MM.1S (cell line): ENCODE data around the gene SH3PXD2B.

Experiments
- DNase-seq: peaks from one replicate; pipeline ENCODE4 v3.0.0-alpha.2; 2015
- H2AFZ ChIP-seq: fragments of 300-600 bp; sonication (generic); 2 replicates; pipeline ENCODE4 v1.6.0; 2016; ENCODE audit warnings: antibody characterized with exemption, low read length
- H3F3A ChIP-seq: fragments of 300-600 bp; sonication (generic); 2 replicates; pipeline ENCODE4 v1.6.1; 2016; ENCODE audit warnings: mild to moderate bottlenecking, antibody characterized with exemption, low read length, moderate library complexity, mixed read lengths; ENCODE audit not compliant: insufficient read depth
- H3K27ac ChIP-seq: fragments of 300-600 bp; sonication (generic); 2 replicates; pipeline ENCODE4 v1.5.1; 2016; ENCODE audit warnings: mild to moderate bottlenecking, low read length
- H3K27me3 ChIP-seq: fragments of 300-600 bp; sonication (generic); replicated peaks from 2 replicates; pipeline ENCODE4 v1.6.0; 2016; ENCODE audit warnings: low read length; ENCODE audit not compliant: insufficient read depth
- H3K36me3 ChIP-seq: fragments of 300-600 bp; sonication (generic); replicated peaks from 2 replicates; pipeline ENCODE4 v1.6.1; 2016; ENCODE audit warnings: mild to moderate bottlenecking, low read length, mixed read lengths; ENCODE audit not compliant: insufficient read depth
- H3K4me1 ChIP-seq: fragments of 300-600 bp; sonication (generic); 2 replicates; pipeline ENCODE4 v1.6.1; 2016; ENCODE audit warnings: low read length, mixed read lengths
- H3K4me2 ChIP-seq: fragments of 300-600 bp; sonication (generic); 2 replicates; pipeline ENCODE4 v1.6.0; 2016; ENCODE audit warnings: low read depth, low read length
- H3K4me3 ChIP-seq: fragments of 300-600 bp; sonication (generic); 2 replicates; pipeline ENCODE4 v1.5.1; 2016; ENCODE audit warnings: low read length, mixed read lengths
- H3K79me2 ChIP-seq: fragments of 300-600 bp; sonication (generic); 2 replicates; pipeline ENCODE4 v1.6.1; 2016; ENCODE audit warnings: mixed run types, low read length, mixed read lengths
- H3K9ac ChIP-seq: fragments of 300-600 bp; sonication (generic); 2 replicates; pipeline ENCODE4 v1.6.1; 2016; ENCODE audit warnings: low read length, mixed read lengths
- H3K9me2 ChIP-seq: fragments of 300-600 bp; sonication (generic); replicated peaks from 2 replicates; pipeline ENCODE4 v1.6.1; 2016; ENCODE audit warnings: mild to moderate bottlenecking, low read length, mixed read lengths; ENCODE audit not compliant: insufficient read depth
- H3K9me3 ChIP-seq: fragments of 300-600 bp; sonication (generic); replicated peaks from 2 replicates; pipeline ENCODE4 v1.6.1; 2016; ENCODE audit warnings: mild to moderate bottlenecking, low read length, mixed read lengths; ENCODE audit not compliant: insufficient read depth
- H4K20me1 ChIP-seq: fragments of 300-600 bp; sonication (generic); 2 replicates; pipeline ENCODE4 v1.6.1; 2016; ENCODE audit warnings: mild to moderate bottlenecking, low read length, moderate library complexity, mixed read lengths; ENCODE audit not compliant: insufficient read depth
- CTCF ChIP-seq: fragments of 300-600 bp; sonication (generic); IDR thresholded peaks from 2 replicates; pipeline ENCODE4 v1.5.1; 2016; ENCODE audit warnings: antibody characterized with exemption, low read length, mixed read lengths
- EZH2 ChIP-seq: fragments of 300-600 bp; sonication (generic); optimal IDR thresholded peaks from 2 replicates; pipeline ENCODE3; 2017; ENCODE audit warnings: low read depth, mild to moderate bottlenecking, antibody characterized with exemption, low read length, mixed read lengths
- EZH2phosphoT487 ChIP-seq: fragments of 300-600 bp; sonication (generic); IDR thresholded peaks from 2 replicates; pipeline ENCODE4 v1.6.1; 2018; ENCODE audit warnings: antibody characterized with exemption, low read length

SH3PXD2B gene

GRCh38 chr5:172285226-172286143 lies 168.8 kb downstream of the SH3PXD2B start:
- no peak overlapping the region for H2AFZ ChIP-seq
- H3K27me3 ChIP-seq, result peaks cover 10% of the 10 kb centered on the region; the same call in 1 of the 2 replicates
- no peaks in the 10 kb centered on the region for H4K20me1 ChIP-seq
- H3K9ac ChIP-seq, result no peak overlapping the region
- H3K9me3 ChIP-seq, result no peaks in the 10 kb centered on the region
- H3K9me2 ChIP-seq, result no peaks in the 10 kb centered on the region
- H3K4me2 ChIP-seq, result no peak overlapping the region
- H3F3A ChIP-seq, result no peaks in the 10 kb centered on the region
- no peak overlapping the region for H3K4me3 ChIP-seq
- H3K79me2 ChIP-seq, result peaks cover 26% of the 10 kb centered on the region
- no peaks in the 10 kb centered on the region for H3K36me3 ChIP-seq
- no peak for TF ChIP-seq EZH2phosphoT487
- DNase-seq, result no peak
- no peaks in the 10 kb centered on the region for H3K4me1 ChIP-seq
- H3K27ac ChIP-seq, result no peak overlapping the region

GRCh38 chr5:172284611-172284980 lies 169.7 kb downstream of the SH3PXD2B start:
- peak overlapping the region; percentile 71 for H3K4me2 ChIP-seq
- DNase-seq, result peak; percentile 8
- peak overlapping the region; percentile 87 for H3K4me3 ChIP-seq
- TF ChIP-seq EZH2, result no peak
- no peak for TF ChIP-seq EZH2phosphoT487
- TF ChIP-seq CTCF, result no peak
- peaks cover 31% of the 10 kb centered on the region for H3K79me2 ChIP-seq
- H3K9ac ChIP-seq, result peak overlapping the region; percentile 52; the same call in 1 of the 2 replicates
- H3K9me2 ChIP-seq, result no peaks in the 10 kb centered on the region
- no peaks in the 10 kb centered on the region for H3K9me3 ChIP-seq
- H2AFZ ChIP-seq, result peak overlapping the region; percentile 87
- H3K36me3 ChIP-seq, result no peaks in the 10 kb centered on the region
- no peaks in the 10 kb centered on the region for H3F3A ChIP-seq
- H3K4me1 ChIP-seq, result no peaks in the 10 kb centered on the region
- peaks cover 10% of the 10 kb centered on the region; the same call in 1 of the 2 replicates for H3K27me3 ChIP-seq
- H4K20me1 ChIP-seq, result no peaks in the 10 kb centered on the region
- H3K27ac ChIP-seq, result no peak overlapping the region

- peak overlapping the region; percentile 52; the same call in 1 of the 2 replicates for H3K9ac ChIP-seq
- peak overlapping the region; percentile 87 for H2AFZ ChIP-seq
- H3K27me3 ChIP-seq, result peaks cover 10% of the 10 kb centered on the region; the same call in 1 of the 2 replicates
- no peaks in the 10 kb centered on the region for H3K36me3 ChIP-seq
- H3K79me2 ChIP-seq, result peaks cover 36% of the 10 kb centered on the region
- H3K9me3 ChIP-seq, result no peaks in the 10 kb centered on the region
- no peaks in the 10 kb centered on the region for H3F3A ChIP-seq
- H4K20me1 ChIP-seq, result no peaks in the 10 kb centered on the region
- peak; percentile 85 for DNase-seq
- H3K9me2 ChIP-seq, result no peaks in the 10 kb centered on the region
- H3K27ac ChIP-seq, result no peak overlapping the region
- TF ChIP-seq EZH2, result no peak
- TF ChIP-seq EZH2phosphoT487, result no peak
- TF ChIP-seq CTCF, result no peak
- H3K4me2 ChIP-seq, result peak overlapping the region; percentile 71
- H3K4me1 ChIP-seq, result no peaks in the 10 kb centered on the region
- peak overlapping the region; percentile 87 for H3K4me3 ChIP-seq
These were observed 170.3 kb downstream of the SH3PXD2B start for GRCh38 chr5:172283862-172284610.
